K562 (cell line): ENCODE measurements around the gene DNAH10. TPM values are rescaled to one million over a fixed set of nuclear protein-coding genes. Genes with fewer than 3 reads are reported as not detected.

Experiments
- ELF2 ChIP-seq: fragments of 250-450 bp; sonication (Bioruptor Pico); IDR thresholded peaks from 2 replicates; pipeline ENCODE4 v1.5.0; 2021; ENCODE audit warnings: mild to moderate bottlenecking
- GABPA ChIP-seq: fragments of 200-800 bp; sonication (Bioruptor generic); conservative IDR thresholded peaks from 2 replicates; pipeline ENCODE4 v1.6.1; 2016; ENCODE audit warnings: low read depth, missing genetic modification characterization, missing compliant biosample characterization
- HCFC1 ChIP-seq: IDR thresholded peaks from 2 replicates; pipeline ENCODE4 v1.6.1; 2012; ENCODE audit warnings: low read depth, low read length, improper control_type of control experiment
- HDAC8 ChIP-seq: fragments of 450-650 bp; IDR thresholded peaks from 2 replicates; pipeline ENCODE4 v1.6.1; 2016; ENCODE audit warnings: mild to moderate bottlenecking, missing genetic modification characterization, moderate library complexity, missing compliant biosample characterization
- HEY1 ChIP-seq: fragments of 250-450 bp; sonication (Bioruptor Pico); IDR thresholded peaks from 2 replicates; pipeline ENCODE4 v1.5.0; 2020; ENCODE audit warnings: mild to moderate bottlenecking, moderate library complexity, borderline replicate concordance
- KLF6 ChIP-seq: fragments of 250-450 bp; sonication (Bioruptor Pico); IDR thresholded peaks from 2 replicates; pipeline ENCODE4 v1.4.0; 2020; ENCODE audit warnings: mild to moderate bottlenecking, moderate library complexity, borderline replicate concordance
- MEIS2 ChIP-seq: fragments of 450-650 bp; IDR thresholded peaks from 2 replicates; pipeline ENCODE4 v1.6.1; 2014; ENCODE audit warnings: mild to moderate bottlenecking; ENCODE audit not compliant: partially characterized antibody
- NFE2L1 ChIP-seq: fragments of 450-650 bp; IDR thresholded peaks from 2 replicates; pipeline ENCODE4 v1.6.1; 2016; ENCODE audit warnings: missing genetic modification characterization, low read depth, mild to moderate bottlenecking, missing compliant biosample characterization, moderate library complexity, borderline replicate concordance
- POU5F1 ChIP-seq: fragments of 150-350 bp; IDR thresholded peaks from 2 replicates; pipeline ENCODE4 v1.6.1; 2014; ENCODE audit warnings: borderline replicate concordance, low read length, low read depth, mild to moderate bottlenecking; ENCODE audit not compliant: partially characterized antibody
- TAF7 ChIP-seq: fragments of 450-650 bp; IDR thresholded peaks from 2 replicates; pipeline ENCODE4 v1.6.1; 2016; ENCODE audit warnings: missing genetic modification characterization, missing compliant biosample characterization
- TARDBP ChIP-seq: fragments of 450-650 bp; IDR thresholded peaks from 2 replicates; pipeline ENCODE4 v1.6.1; 2016
- polyA plus RNA-seq, 8 experiments: library from polyadenylated mRNA; depleted of rRNA in 4 of 8; stranded (reverse) in 5 of 8; unstranded in 3 of 8; fragments of >200 nt; fragmentation: Nextera tagmentation in 2 of 8; fragmentation: Illumina TruSeq in 1 of 8; extraction: Ambion mirVana in 2 of 8; extraction: Trizol in 1 of 8; gene quantifications; 2 replicates each; pipeline versions ENCODE4 v1.2.1 to v1.2.3, GENCODE V29; 2011 to 2014; ENCODE audit warnings: inconsistent platforms in 1 of 8, missing spikeins in 1 of 8
- total RNA-seq, 7 experiments: library from RNA; depleted of rRNA in 6 of 7; stranded (reverse); fragments of >200 nt in 6 of 7; fragmentation: Illumina TruSeq in 2 of 7; extraction: Trizol in 2 of 7; gene quantifications; 2 replicates each; pipeline versions ENCODE4 v1.2.1 to v1.2.3, GENCODE V29; 2011 to 2021; ENCODE audit warnings: low replicate concordance in 1 of 7
- TF ChIP-seq, protein P1 (sequence below), 2 experiments: IDR thresholded peaks in 1 of 2; conservative IDR thresholded peaks in 1 of 2; 2 replicates each; pipeline ENCODE4 v1.6.1; 2016; ENCODE audit warnings: low read depth in 2 of 2, mild to moderate bottlenecking in 1 of 2, missing compliant biosample characterization in 1 of 2, missing genetic modification characterization in 1 of 2, moderate library complexity in 1 of 2
- TF ChIP-seq, protein P2 (sequence below): fragments of 200-800 bp; sonication (Bioruptor generic); IDR thresholded peaks from 2 replicates; pipeline ENCODE4 v1.6.1; 2017; ENCODE audit warnings: missing genetic modification characterization, missing compliant biosample characterization
- TF ChIP-seq, protein P3 (sequence below), 2 experiments: fragments of 450-650 bp in 1 of 2; sonication (generic) in 1 of 2; formaldehyde crosslinking in 1 of 2; IDR thresholded peaks; 2 replicates each; pipeline versions ENCODE4 v1.7.1 to v1.9.0; 2016 to 2022; ENCODE audit warnings: inconsistent platforms in 1 of 2, mild to moderate bottlenecking in 1 of 2, missing genetic modification reagents in 1 of 2

DNAH10 gene
- total and polyA plus RNA-seq, 9 of the 15 experiments (the other 6 are each of a cell fraction or from before 2014, with no cell fraction given): 0.01 to 0.06 (median 0.04) TPM; not detected in 1

DNA sequence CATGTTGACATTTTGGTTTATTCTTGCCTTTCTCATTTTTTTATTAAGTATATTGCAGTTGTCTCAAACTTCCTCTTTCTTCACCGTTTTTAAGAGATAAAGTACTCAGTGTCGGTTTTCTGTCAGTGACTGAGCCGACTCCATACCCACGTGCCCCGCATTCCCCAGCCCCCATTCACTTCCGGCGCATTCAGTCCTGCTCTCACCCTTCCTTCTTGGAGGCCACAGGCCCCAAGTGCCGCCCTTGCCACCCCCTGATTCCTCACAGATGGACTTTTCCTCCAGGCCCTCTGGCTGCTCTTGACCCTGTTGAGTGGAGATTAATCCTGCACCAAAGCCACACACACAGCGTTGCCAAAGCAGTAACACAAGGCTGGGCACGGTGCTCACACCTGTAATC, 19.1 kb upstream of the DNAH10 start (continued):
- TF ChIP-seq, protein P1, sequence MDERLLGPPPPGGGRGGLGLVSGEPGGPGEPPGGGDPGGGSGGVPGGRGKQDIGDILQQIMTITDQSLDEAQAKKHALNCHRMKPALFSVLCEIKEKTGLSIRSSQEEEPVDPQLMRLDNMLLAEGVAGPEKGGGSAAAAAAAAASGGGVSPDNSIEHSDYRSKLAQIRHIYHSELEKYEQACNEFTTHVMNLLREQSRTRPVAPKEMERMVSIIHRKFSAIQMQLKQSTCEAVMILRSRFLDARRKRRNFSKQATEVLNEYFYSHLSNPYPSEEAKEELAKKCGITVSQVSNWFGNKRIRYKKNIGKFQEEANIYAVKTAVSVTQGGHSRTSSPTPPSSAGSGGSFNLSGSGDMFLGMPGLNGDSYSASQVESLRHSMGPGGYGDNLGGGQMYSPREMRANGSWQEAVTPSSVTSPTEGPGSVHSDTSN (CRISPR knock-in tag; IDR thresholded peaks at IDR 0.05; ENCODE audit: low read depth): no peak
- TF ChIP-seq, protein P1 (tag; conservative IDR thresholded peaks at IDR 0.05; ENCODE audit: low read depth): peak; percentile 58
- TF ChIP-seq MEIS2 (peak; percentile 65), POU5F1 (no peak), ELF2 (0 out of 2 replicates have a peak, but pooled peaks have one; percentile 31), HCFC1 (no peak), NFE2L1 (tag) (no peak), HDAC8 (tag) (no peak), GABPA (tag) (peak; percentile 66), HEY1 (CRISPR knock-in tag) (no peak), TARDBP (no peak), KLF6 (CRISPR knock-in tag) (peak; percentile 86), TAF7 (no peak)
- TF ChIP-seq, protein P2, sequence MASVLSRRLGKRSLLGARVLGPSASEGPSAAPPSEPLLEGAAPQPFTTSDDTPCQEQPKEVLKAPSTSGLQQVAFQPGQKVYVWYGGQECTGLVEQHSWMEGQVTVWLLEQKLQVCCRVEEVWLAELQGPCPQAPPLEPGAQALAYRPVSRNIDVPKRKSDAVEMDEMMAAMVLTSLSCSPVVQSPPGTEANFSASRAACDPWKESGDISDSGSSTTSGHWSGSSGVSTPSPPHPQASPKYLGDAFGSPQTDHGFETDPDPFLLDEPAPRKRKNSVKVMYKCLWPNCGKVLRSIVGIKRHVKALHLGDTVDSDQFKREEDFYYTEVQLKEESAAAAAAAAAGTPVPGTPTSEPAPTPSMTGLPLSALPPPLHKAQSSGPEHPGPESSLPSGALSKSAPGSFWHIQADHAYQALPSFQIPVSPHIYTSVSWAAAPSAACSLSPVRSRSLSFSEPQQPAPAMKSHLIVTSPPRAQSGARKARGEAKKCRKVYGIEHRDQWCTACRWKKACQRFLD (CRISPR knock-in tag): peak; percentile 74; the same call in 1 of the 2 replicates
- TF ChIP-seq, protein P3, sequence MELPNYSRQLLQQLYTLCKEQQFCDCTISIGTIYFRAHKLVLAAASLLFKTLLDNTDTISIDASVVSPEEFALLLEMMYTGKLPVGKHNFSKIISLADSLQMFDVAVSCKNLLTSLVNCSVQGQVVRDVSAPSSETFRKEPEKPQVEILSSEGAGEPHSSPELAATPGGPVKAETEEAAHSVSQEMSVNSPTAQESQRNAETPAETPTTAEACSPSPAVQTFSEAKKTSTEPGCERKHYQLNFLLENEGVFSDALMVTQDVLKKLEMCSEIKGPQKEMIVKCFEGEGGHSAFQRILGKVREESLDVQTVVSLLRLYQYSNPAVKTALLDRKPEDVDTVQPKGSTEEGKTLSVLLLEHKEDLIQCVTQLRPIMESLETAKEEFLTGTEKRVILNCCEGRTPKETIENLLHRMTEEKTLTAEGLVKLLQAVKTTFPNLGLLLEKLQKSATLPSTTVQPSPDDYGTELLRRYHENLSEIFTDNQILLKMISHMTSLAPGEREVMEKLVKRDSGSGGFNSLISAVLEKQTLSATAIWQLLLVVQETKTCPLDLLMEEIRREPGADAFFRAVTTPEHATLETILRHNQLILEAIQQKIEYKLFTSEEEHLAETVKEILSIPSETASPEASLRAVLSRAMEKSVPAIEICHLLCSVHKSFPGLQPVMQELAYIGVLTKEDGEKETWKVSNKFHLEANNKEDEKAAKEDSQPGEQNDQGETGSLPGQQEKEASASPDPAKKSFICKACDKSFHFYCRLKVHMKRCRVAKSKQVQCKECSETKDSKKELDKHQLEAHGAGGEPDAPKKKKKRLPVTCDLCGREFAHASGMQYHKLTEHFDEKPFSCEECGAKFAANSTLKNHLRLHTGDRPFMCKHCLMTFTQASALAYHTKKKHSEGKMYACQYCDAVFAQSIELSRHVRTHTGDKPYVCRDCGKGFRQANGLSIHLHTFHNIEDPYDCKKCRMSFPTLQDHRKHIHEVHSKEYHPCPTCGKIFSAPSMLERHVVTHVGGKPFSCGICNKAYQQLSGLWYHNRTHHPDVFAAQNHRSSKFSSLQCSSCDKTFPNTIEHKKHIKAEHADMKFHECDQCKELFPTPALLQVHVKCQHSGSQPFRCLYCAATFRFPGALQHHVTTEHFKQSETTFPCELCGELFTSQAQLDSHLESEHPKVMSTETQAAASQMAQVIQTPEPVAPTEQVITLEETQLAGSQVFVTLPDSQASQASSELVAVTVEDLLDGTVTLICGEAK (IDR thresholded peaks at IDR 0.05): no peak
- TF ChIP-seq, protein P3 (CRISPR knock-in tag; IDR thresholded peaks at IDR 0.05): no peak
